Activated CD8-positive, alpha-beta memory T cell treated with anti-CD3 and anti-CD28 coated beads, Interleukin-2, amount 50 U/mL, for 24 hours (primary cell): Measurements from ENCODE around the gene HK2.
"Not testable (repeated sequence)": the region's sequence is repeated elsewhere in the genome, so short reads cannot be mapped to it uniquely, and the experiment has no call there.

Experiments
- DNase-seq: peaks from one replicate; pipeline ENCODE4 v3.0.0-alpha.2; 2020; ENCODE audit errors: extremely low read depth

The HK2 gene

GRCh38 chr2:74833418-74834233, at the start of gene HK2:
Gene HK2, plus strand, starts transcription at chr2:74834127. Its CDS starts 454 bp downstream, at chr2:74834581.
- DNase-seq = peak; percentile 47

DNA sequence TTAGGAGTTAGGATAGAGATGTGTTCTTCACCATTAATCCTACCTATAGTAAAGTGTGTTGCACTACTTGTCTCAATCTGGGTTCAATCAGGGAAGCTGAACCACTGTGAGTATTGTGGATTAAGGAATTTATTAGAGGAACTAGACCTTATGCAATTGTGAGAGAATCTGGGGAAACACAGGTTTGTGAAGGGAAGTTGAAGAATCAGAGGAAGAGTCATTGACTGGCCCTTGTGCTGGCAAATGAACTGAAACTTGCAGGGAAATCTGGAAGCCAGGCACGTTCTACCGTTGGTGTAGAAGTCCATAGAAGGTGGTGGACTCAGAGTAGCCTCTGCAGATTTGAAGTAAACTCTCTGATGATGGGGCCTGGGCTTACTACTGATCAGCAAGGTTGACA, 44.7 kb upstream of the HK2 start:
- DNase-seq = no peak

- no peak for DNase-seq
Measured at GRCh38 chr2:74792282-74792681, 41.6 kb upstream of the HK2 start.

DNA sequence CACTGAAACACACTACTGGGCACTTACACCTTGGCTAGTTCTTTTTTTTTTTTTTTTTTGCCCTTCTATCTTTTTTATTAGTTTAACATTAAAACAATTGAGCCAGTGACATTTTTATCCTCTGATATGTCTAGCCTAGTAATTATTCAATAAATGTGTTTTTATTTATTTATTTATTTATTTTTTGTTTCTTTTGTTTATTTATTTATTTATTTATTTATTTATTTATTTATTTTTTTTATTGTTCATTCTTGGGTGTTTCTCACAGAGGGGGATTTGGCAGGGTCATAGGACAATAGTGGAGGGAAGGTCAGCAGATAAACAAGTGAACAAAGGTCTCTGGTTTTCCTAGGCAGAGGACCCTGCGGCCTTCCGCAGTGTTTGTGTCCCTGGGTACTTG, 39.0 kb upstream of the HK2 start:
- not testable (repeated sequence) for DNase-seq

DNA sequence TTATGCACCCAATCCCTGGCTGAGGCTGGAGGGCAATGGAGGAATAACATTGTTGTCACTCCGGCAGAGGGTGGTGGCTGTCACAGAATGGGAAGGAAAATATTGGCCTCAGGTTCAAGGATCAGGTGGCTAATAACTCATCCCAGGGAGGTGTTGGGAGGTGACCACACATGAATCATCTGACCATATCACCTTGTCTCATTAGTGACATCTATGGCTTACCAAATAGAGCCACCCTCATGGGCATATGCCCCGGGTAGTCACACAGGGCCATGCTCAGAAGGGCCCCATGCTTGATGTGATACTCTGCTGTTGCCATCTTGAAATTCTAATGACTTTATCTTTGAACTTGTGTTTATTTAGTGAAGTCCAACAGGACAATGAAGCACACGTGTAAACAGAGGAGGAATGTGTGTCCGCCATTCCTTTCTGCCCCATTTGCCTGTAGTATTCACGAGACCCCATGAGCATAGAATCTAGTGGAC, 27.5 kb upstream of the HK2 start:
- no peak for DNase-seq

DNA sequence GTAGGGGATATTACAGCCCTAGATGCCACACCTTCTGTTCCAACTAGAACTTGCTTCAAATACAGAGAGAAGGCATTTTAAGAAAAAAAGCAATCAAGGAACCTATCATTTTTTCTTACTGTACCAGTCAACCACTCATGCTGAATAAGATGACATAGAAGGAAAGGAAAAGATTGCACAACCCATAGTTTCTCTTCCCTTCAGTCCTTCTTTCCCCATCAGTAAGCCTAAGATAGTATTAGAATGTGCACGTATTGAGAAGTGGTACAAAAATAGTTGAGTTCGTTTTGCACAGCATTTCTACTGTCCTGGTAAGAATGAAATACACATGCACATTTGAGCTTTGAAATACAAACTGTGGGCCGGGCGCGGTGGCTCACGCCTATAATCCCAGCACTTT, 27.0 kb upstream of the HK2 start:
- DNase-seq = no peak

GRCh38 chr2:74812787-74813590, 20.9 kb upstream of the HK2 start:
- no peak for DNase-seq

- no peak for DNase-seq
Measured at GRCh38 chr2:74814102-74814501, 19.8 kb upstream of the HK2 start.

DNA sequence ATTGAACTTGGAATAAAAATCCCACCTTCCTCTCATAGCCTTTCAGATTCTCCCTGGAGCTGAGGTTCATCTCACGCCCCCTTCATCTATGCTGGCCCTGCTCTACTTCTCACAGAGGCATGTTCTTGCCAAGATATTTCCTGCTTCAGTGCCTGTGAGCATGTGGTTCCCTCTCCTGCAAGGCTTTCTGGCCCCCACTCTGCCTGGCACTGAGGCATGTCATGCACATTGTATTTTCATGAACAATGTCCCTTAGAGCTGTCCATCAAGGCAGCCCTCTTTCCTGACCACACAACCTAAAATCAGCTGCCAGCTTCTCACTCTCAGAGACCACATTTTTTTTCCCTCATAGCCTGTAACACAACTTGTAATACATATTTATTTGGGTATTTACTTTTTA, 18.0 kb upstream of the HK2 start:
- no peak for DNase-seq

DNA sequence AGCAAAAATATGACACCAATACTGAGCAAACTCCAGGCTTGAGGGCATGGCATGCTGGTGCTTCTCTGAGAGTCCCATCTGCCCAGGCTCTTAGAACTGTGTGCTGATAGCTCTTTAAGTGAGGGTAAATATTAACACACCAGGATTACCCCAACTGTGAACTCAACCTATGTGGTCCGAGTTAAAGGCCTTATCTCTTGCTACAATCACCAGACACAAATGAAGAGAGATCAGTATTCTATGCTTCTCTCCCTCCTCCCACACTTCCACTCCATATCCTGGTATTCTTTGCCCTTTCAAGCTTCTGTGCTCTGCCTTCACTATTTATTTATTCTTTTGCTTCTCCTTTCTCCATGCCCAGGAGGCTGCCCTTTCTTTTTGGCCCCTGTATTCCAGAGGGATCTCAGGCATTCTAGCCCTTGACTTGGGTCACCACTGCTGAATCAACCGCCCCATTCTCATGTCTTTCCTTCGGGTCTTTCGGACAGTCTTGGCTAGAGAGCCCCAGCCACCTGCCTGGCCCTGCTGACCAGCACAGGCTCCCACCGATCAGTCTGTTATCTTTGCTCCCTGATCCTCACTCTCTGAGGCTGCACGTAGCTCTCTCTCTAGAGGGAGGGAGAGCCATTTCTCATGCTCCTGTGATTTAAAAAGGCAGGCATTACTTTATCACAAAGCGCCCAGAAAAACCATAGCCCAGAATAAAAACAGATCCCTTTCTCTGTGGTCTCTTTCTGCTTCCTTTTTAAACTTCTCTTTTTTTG, 17.2 kb upstream of the HK2 start:
- DNase-seq = no peak

DNA sequence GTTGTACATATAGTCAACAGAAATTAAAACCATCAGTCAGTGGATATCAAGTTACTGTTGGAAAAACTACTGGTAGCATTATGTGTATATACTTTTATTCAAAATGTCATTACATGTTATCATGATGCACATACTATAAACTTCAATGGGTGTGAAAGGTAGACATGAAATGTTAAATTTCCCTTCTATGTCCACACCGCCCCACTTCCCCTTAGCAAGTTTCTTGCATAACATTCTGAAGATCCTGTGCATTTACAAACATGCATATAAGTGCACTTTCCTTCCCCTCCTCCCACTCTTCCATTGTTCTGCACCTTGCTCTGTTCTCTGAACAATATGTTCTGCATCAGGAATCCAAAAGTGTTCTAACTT, 16.6 kb upstream of the HK2 start:
- DNase-seq = no peak

GRCh38 chr2:74819702-74820101, 14.2 kb upstream of the HK2 start:
- no peak for DNase-seq

DNA sequence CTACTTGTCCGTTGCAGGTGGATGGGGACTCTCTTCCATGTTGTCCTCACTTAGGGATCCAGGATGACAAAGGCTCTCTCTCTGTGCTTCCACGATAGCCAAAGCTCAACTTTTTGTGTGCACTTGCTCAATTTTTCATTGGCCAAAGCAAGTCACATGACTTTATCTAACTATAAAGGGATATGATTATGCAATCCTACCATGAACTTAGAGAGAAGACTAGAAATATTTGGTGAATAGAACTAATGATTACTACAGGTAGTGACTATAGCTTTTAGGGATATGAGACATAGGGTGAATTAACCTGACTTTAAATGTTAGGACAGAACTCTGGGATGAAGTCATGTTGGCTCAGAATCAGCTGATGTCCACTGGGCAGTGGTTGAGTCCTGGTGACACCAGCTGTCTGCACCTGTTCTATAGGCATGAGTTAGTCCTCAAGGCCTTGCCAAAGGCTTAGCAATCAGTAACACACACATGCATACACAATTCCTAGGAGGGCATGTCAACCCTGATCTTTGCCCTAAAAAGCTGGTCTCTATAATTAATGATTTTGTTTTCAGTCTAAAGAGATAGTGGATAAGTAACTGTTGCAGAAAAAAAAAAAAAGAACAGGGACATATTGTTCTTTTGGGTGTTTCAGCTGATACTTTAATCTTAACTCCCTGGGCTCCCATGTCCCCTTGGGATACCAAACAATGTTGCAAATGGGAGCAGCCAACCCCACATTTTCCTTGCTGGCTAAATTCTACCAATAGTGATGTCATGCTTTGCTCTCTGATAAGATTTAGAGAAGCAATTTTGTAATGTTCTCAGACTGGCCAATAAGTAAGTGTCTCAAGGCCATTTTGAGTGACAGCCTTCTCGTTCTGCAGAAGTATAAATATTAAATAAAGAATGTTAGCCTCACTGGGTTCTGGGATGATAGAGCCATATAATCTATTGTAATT, 12.5 kb upstream of the HK2 start:
- no peak for DNase-seq

DNA sequence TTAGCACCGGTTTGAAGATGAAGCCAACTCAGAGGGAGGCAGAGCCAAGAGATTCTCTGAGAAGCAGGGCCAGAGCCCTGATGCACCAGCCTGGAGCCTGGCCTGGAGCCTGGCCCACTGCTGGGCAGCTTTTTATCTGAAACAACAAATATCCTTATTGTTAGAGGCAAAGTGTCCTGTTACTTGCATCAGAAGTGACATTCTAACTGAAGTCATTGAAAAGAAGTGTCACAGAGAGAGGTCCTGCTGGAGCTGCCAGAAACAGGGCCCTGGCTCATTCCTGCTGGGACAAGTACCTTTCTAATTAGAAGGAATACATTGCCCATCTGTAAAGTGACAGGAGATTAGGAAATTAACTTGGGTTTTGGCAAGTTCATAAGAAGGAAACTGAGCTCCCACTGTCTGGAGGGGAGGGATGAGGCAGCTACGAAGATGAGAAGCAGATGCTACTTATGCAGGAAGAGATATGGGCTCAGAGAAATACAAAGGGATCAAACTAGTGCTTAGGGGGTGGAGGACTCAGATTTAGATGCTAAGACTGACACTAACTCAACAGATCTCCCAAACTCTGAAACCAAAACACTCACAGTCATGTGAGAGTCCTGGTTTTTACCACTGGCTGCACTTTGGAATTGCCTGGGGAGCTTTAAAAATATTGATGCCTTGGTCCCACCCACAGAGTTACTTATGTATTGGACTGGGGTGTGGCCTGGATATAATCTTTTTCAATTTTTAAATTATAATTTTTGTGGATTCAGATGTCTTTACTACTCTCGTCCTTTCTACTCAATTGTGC, 11.0 kb upstream of the HK2 start:
- DNase-seq = no peak

DNA sequence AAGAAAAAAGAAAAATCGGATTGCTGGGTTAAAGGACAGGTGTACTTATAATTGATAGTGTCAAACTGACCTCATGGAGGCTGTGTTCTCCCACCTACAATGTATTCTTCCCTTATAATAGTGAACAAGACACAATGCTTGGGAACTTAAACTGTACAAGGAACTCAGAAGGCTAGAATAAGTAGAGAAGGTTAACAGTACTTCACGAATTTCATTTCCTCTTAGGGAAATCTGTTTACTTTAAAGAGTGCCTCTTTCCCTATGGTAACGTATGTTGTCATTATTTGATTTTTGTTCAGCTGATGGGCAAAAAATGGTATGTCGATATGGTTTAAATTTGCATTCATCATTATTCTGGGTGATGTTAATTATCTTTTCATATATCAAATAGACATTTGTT, 9.2 kb upstream of the HK2 start:
- no peak for DNase-seq

- no peak for DNase-seq
Measured at GRCh38 chr2:74828543-74828942, 5.4 kb upstream of the HK2 start.

GRCh38 chr2:74831693-74832530, 2.0 kb upstream of the HK2 start:
- DNase-seq = no peak

DNA sequence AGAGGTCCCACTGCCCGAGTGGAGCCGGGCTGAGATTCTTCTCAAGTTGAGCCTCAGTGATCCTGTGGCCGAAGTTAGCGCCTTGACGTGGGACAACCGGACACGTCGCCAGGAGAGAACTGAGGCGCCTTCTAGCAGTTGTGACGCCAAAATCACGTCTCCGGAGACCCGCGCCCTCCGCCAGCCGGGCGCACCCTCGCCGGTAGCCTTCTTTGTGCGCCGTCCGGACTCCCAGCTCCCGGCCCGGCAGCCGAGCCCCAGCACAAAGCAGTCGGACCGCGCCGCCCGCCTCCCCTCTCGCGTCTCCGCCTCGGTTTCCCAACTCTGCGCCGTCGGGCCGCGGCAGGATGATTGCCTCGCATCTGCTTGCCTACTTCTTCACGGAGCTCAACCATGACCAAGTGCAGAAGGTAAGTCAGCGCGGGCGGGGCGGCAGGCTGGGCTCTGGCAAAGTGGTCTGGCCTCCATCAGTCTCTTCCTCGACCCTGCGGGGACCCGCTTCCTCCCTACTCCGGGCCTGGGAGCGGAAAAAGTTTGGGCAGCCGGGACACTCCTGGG, 386 bp downstream of the HK2 start:
- not testable (repeated sequence) for DNase-seq
